CD4-positive, alpha-beta T cell treated with Interleukin-17A for 4 hours (primary cell): ENCODE data around the gene PRKCZ.
"Not testable (repeated sequence)": the region's sequence is repeated elsewhere in the genome, so short reads cannot be mapped to it uniquely, and the experiment has no call there.

Experiments used
- DNase-seq: peaks from one replicate; pipeline ENCODE4 v3.0.0-alpha.2; 2020; ENCODE audit warnings: mixed read lengths

PRKCZ gene

GRCh38 chr1:2088458-2088857 lies 38.2 kb downstream of the PRKCZ start:
- no peak for DNase-seq

- no peak for DNase-seq
Observed at GRCh38 chr1:2089051-2089450, 38.8 kb downstream of the PRKCZ start.

- DNase-seq = no peak
Observed at GRCh38 chr1:2090216-2090890, 40.1 kb downstream of the PRKCZ start.

- peak; percentile 69 for DNase-seq
Observed at GRCh38 chr1:2091611-2092604, 41.7 kb downstream of the PRKCZ start.

GRCh38 chr1:2093055-2093454 lies 42.8 kb downstream of the PRKCZ start:
- no peak for DNase-seq

- DNase-seq = no peak
Observed at GRCh38 chr1:2093636-2094035, 43.4 kb downstream of the PRKCZ start.

GRCh38 chr1:2094269-2095158 lies 44.3 kb downstream of the PRKCZ start:
- DNase-seq = not testable (repeated sequence)

- no peak for DNase-seq
Observed at GRCh38 chr1:2095394-2095793, 45.2 kb downstream of the PRKCZ start.

GRCh38 chr1:2095981-2096736 lies 45.9 kb downstream of the PRKCZ start:
- DNase-seq = no peak

GRCh38 chr1:2097386-2098300 lies 47.4 kb downstream of the PRKCZ start:
- DNase-seq = no peak

GRCh38 chr1:2098301-2098698 lies 48.1 kb downstream of the PRKCZ start:
- DNase-seq = no peak

- DNase-seq = no peak
Observed at GRCh38 chr1:2098839-2099785, 48.9 kb downstream of the PRKCZ start.

- DNase-seq = no peak
Observed at GRCh38 chr1:2099886-2100779, 49.9 kb downstream of the PRKCZ start.

GRCh38 chr1:2100780-2101108 lies 50.5 kb downstream of the PRKCZ start:
- DNase-seq = no peak

- no peak for DNase-seq
Observed at GRCh38 chr1:2101531-2101930, 51.3 kb downstream of the PRKCZ start.

GRCh38 chr1:2101946-2102345 lies 51.7 kb downstream of the PRKCZ start:
- no peak for DNase-seq

- DNase-seq = no peak
Observed at GRCh38 chr1:2102753-2103152, 52.5 kb downstream of the PRKCZ start.

- no peak for DNase-seq
Observed at GRCh38 chr1:2103266-2103900, 53.2 kb downstream of the PRKCZ start.
